ENCODE results near the gene PRKCB.

GRCh38 chr16:24010440-24011089 lies 174.8 kb downstream of the PRKCB start:
- TF ChIP-seq CTCF (IDR thresholded peaks at IDR 0.05; ENCODE audit: insufficient read depth, low read length, poor library complexity, severe bottlenecking) (peak; percentile 72), EZH2phosphoT487 (conservative IDR thresholded peaks at IDR 0.05; ENCODE audit: low read length) (no peak)

Measured in SU-DHL-6 (cell line).